SK-N-SH treated with all-trans-retinoic acid at 6 μM for 48 hours (cell line): Measurements from ENCODE around the gene IQCH.

Experiments
- CSRNP3 ChIP-seq: fragments of 250-450 bp; sonication (Bioruptor Pico); IDR thresholded peaks from 2 replicates; pipeline ENCODE4 v1.5.1; 2021; ENCODE audit warnings: mild to moderate bottlenecking, moderate library complexity
- GLIS3 ChIP-seq: fragments of 250-450 bp; sonication (Bioruptor Pico); IDR thresholded peaks from 2 replicates; pipeline ENCODE4 v1.5.0; 2020; ENCODE audit warnings: mild to moderate bottlenecking, moderate library complexity
- ISL1 ChIP-seq: fragments of 250-450 bp; sonication (Bioruptor Pico); IDR thresholded peaks from 2 replicates; pipeline ENCODE4 v2.1.2; 2022; ENCODE audit warnings: mild to moderate bottlenecking, moderate library complexity
- PATZ1 ChIP-seq: fragments of 250-450 bp; sonication (Bioruptor Pico); IDR thresholded peaks from 2 replicates; pipeline ENCODE4 v1.8.0; 2020; ENCODE audit warnings: mild to moderate bottlenecking, moderate library complexity, borderline replicate concordance
- PPARA ChIP-seq: fragments of 250-450 bp; sonication (Bioruptor Pico); IDR thresholded peaks from 2 replicates; pipeline ENCODE4 v1.5.0; 2020; ENCODE audit warnings: mild to moderate bottlenecking, borderline replicate concordance
- SNAI2 ChIP-seq: fragments of 250-450 bp; sonication (Bioruptor Pico); IDR thresholded peaks from 2 replicates; pipeline ENCODE4 v1.5.0; 2020; ENCODE audit warnings: mild to moderate bottlenecking, moderate library complexity
- TSHZ2 ChIP-seq: fragments of 250-450 bp; sonication (Bioruptor Pico); IDR thresholded peaks from 2 replicates; pipeline ENCODE4 v1.5.0; 2020; ENCODE audit warnings: mild to moderate bottlenecking, moderate library complexity
- ZC3H10 ChIP-seq: fragments of 250-450 bp; sonication (Bioruptor Pico); IDR thresholded peaks from 2 replicates; pipeline ENCODE4 v1.5.1; 2021; ENCODE audit warnings: mild to moderate bottlenecking, moderate library complexity
- ZFP3 ChIP-seq: fragments of 250-450 bp; sonication (Bioruptor Pico); IDR thresholded peaks from 2 replicates; pipeline ENCODE4 v1.5.0; 2020; ENCODE audit warnings: mild to moderate bottlenecking, moderate library complexity
- ZFP30 ChIP-seq: fragments of 450-650 bp; formaldehyde crosslinking; IDR thresholded peaks from 2 replicates; pipeline ENCODE4 v1.5.0; 2022; ENCODE audit warnings: mild to moderate bottlenecking, moderate library complexity

GRCh38 chr15:67274236-67274635 lies 19.6 kb downstream of the IQCH start:
- no peak for TF ChIP-seq CSRNP3 (CRISPR knock-in tag)
- no peak for TF ChIP-seq PATZ1 (CRISPR knock-in tag)
- TF ChIP-seq ZC3H10 = no peak
- TF ChIP-seq SNAI2 = no peak
- no peak for TF ChIP-seq GLIS3 (CRISPR knock-in tag)
- no peak for TF ChIP-seq ZFP30
- TF ChIP-seq PPARA (CRISPR knock-in tag) = no peak
- TF ChIP-seq ZFP3 (CRISPR knock-in tag) = no peak
- TF ChIP-seq TSHZ2 (CRISPR knock-in tag) = no peak
- no peak for TF ChIP-seq ISL1 (CRISPR knock-in tag)
